Measurements from ENCODE around the gene NCF1.
"Not testable (repeated sequence)": the region's sequence is repeated elsewhere in the genome, so short reads cannot be mapped to it uniquely, and the experiment has no call there.

The NCF1 gene

GRCh38 chr7:74788369-74789150, 14.7 kb downstream of the NCF1 start:
- DNase-seq (ENCODE audit: low spot score): peak; percentile 94

DNA sequence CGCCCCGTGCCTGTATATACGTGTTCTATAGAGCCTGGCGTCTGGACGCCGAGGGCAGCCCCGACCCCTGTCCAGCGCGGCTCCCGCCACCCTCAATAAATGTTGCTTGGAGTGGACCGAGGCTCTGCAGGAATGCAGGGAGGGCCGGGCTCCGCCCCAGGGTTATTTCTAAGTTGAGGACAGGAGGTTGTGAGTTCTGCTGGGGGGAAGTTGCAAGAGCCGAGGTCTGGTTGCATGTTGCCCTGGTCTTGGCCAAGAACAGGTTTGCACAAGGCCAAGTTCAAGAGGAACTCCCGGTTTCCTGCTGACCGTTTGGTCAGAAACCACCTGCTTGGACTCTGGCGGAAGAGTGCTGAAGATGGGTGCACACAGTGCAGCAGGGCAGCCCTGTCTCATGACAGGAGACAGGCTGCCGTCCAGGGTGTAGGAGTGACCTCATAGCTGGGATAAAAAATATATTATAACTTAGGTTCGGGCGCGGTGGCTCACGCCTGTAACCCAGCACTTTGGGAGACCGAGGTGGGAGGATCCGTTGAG, 15.5 kb downstream of the NCF1 start:
- DNase-seq (ENCODE audit: low spot score): not testable (repeated sequence)

- DNase-seq (ENCODE audit: low spot score): not testable (repeated sequence)
These were observed 24.2 kb downstream of the NCF1 start for GRCh38 chr7:74797848-74798622.

GRCh38 chr7:74798644-74799043, 24.8 kb downstream of the NCF1 start:
- DNase-seq (ENCODE audit: low spot score): not testable (repeated sequence)

DNA sequence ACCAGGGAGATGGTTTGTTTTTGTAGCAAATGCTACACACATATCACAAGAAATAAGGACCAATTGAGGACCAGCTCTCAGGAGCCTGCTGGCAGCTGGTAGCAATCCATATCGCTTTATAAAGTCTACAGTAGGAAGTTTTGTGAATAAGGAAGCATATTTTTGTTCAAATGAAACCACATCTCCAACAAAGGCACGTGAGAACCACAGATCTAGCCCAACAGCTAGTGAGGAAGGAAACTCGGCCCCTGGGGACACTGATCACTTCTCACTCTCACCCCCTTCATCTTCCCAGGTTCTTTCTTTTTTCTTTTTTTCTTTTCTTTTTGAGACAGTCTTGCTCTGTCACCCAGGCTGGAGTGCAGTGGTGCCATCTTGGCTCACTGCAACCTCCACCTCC, 42.1 kb downstream of the NCF1 start:
- DNase-seq (ENCODE audit: low spot score): not testable (repeated sequence)

GRCh38 chr7:74820146-74820805, 46.5 kb downstream of the NCF1 start:
- not testable (repeated sequence) for DNase-seq (ENCODE audit: low spot score)

DNA sequence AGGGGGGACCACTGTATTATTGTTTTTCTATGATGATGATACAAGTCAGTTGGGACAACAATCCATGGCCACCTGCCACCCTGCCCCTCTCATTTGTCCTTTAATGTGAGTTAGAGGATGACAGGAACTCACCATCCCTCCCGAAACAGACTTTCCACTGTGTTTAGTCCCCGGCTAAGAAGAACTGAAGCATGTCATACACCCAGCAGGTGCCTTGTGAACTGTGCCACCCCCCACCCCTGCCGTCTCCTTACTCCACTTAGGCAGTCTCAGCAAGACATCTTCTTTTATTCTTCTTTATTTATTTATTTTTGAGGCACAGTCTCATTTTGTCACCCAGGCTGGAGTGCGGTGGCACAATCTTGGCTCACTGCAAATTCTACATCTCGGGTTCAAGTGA, 47.4 kb downstream of the NCF1 start:
- not testable (repeated sequence) for DNase-seq (ENCODE audit: low spot score)

GRCh38 chr7:74829959-74830358, 56.1 kb downstream of the NCF1 start:
- DNase-seq (ENCODE audit: low spot score): not testable (repeated sequence)

DNA sequence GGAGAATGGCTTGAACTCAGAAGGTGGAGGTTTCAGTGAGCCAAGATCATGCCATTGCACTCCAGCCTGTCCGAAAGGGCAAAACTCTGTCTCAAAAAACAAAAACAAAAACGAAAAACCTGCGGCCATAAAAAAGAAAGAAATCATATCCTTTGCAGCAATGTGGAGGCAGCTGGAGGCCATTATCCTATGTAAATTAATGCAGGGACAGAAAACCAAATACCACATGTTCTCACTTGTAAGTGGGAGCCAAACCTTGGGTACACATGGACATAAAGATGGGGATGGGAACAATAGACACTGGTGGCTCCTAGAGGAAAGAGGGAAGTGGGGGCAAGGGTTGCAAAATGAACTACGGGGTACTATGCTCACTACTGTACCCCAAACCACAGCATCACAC, 56.6 kb downstream of the NCF1 start:
- DNase-seq (ENCODE audit: low spot score): not testable (repeated sequence)

Data from LoVo (cell line).